Tibial nerve (tissue), 4 donors: ENCODE data around the gene SNX11.

Experiments used
- CTCF ChIP-seq, 5 experiments: fragments of 200-600 bp in 3 of 5; fragments of 450-650 bp in 2 of 5; sonication (generic) in 3 of 5; IDR thresholded peaks; one replicate each; pipeline ENCODE4 v1.5.1; 2016 to 2019; ENCODE audit warnings: antibody characterized with exemption in 5 of 5, mild to moderate bottlenecking in 3 of 5, moderate library complexity in 2 of 5
- EP300 ChIP-seq, 2 donors: sonication (generic); formaldehyde crosslinking; IDR thresholded peaks; one replicate each; pipeline ENCODE4 v1.6.1; 2017; ENCODE audit warnings: antibody characterized with exemption in 2 of 2, mild to moderate bottlenecking in 1 of 2
- POLR2A ChIP-seq, 2 donors: fragments of 450-650 bp; IDR thresholded peaks; one replicate each; pipeline ENCODE4 v1.6.1; 2017; ENCODE audit warnings: antibody characterized with exemption in 2 of 2, mild to moderate bottlenecking in 2 of 2, moderate library complexity in 2 of 2

GRCh38 chr17:48150597-48151001 is 43.0 kb downstream of the SNX11 start:
- TF ChIP-seq CTCF (IDR thresholded peaks at IDR 0.05): no peak
- no peak for TF ChIP-seq POLR2A (IDR thresholded peaks at IDR 0.05)
- no peak for TF ChIP-seq EP300 (IDR thresholded peaks at IDR 0.05)
